Measurements from ENCODE around the gene DNER. TPM values are rescaled to one million over a fixed set of nuclear protein-coding genes. Genes with fewer than 3 reads are reported as not detected.

DNER gene
- total RNA-seq, 3 donors from 2014 or later, result 1.3 to 2.6 (median 1.6) TPM

DNA sequence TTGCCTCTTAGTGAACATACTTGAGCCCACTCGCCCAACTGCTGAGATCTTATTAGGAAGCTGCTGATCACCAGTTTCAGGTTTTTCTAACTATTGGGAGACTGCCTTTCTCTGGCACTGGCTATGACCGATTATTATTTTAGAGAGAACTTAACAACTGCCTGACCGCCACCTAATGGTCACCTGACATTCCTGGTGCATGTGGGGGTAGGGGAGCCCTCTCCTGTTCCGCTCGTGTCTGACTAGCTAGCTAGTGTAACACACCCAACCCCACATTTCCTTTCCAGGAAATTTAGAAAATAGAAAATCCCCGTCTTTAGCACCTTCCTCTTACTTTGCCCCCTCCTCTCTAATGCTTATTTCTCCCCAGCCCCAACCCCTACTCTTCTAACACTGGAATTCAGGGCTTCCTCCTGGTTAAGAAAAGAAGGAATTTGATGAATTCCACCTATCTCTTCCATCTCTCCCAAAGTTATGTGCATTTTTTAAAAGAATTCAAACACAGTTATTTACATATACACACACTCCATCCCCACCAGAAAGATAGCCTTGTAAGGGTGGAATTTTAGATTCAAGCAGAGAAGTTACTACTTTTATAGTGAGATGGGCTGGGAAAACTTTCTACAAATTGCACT lies 19.4 kb upstream of the DNER start:
- Histone ChIP-seq H3K27me3 (no peaks in the 10 kb centered on the region), H3K36me3 (no peaks in the 10 kb centered on the region), H3K4me3 (no peak overlapping the region), H3K9me3 (peaks cover 10 to 23% of the 10 kb centered on the region in 2 donors), H3K4me1 (no peaks in the 10 kb centered on the region), H3K27ac (no peak overlapping the region)
- TF ChIP-seq POLR2A (IDR thresholded peaks at IDR 0.05) (no peak), POLR2AphosphoS5 (IDR thresholded peaks at IDR 0.05) (no peak)
- TF ChIP-seq, protein P1, sequence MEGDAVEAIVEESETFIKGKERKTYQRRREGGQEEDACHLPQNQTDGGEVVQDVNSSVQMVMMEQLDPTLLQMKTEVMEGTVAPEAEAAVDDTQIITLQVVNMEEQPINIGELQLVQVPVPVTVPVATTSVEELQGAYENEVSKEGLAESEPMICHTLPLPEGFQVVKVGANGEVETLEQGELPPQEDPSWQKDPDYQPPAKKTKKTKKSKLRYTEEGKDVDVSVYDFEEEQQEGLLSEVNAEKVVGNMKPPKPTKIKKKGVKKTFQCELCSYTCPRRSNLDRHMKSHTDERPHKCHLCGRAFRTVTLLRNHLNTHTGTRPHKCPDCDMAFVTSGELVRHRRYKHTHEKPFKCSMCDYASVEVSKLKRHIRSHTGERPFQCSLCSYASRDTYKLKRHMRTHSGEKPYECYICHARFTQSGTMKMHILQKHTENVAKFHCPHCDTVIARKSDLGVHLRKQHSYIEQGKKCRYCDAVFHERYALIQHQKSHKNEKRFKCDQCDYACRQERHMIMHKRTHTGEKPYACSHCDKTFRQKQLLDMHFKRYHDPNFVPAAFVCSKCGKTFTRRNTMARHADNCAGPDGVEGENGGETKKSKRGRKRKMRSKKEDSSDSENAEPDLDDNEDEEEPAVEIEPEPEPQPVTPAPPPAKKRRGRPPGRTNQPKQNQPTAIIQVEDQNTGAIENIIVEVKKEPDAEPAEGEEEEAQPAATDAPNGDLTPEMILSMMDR (IDR thresholded peaks at IDR 0.05), result no peak
- intact Hi-C loops (cut with DNase I; ENCODE audit: low total_unique reads), result no loop called here
- no peak for DNase-seq (ENCODE audit: low spot score in 2 of 2)

DNA sequence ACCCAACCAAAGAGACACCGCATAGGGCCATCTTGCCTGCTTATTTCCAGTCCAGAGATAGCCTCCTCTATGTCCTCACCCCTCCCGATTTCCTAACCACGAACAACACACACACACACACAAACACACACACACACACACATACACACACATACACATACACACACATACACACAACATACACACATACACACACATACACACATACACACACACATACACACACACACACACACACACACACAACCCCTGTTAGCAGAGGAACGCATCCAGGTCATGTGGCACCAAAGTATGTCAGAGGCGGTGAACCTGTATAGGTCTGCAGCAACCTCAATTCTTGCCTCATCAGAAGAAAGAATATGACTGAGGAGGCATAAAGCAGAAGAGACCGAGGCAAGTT lies 18.5 kb upstream of the DNER start:
- H3K27ac ChIP-seq, result no peak overlapping the region
- no peaks in the 10 kb centered on the region for H3K4me1 ChIP-seq
- no peak for DNase-seq (ENCODE audit: low spot score in 2 of 2)
- intact Hi-C loops (cut with DNase I; ENCODE audit: low total_unique reads), result no loop called here
- no peaks in the 10 kb centered on the region for H3K27me3 ChIP-seq
- TF ChIP-seq POLR2AphosphoS5 (IDR thresholded peaks at IDR 0.05), result no peak
- TF ChIP-seq POLR2A (IDR thresholded peaks at IDR 0.05), result no peak
- TF ChIP-seq, protein P1 (IDR thresholded peaks at IDR 0.05), result no peak
- H3K36me3 ChIP-seq, result no peaks in the 10 kb centered on the region
- peaks cover 4 to 19% of the 10 kb centered on the region in 2 donors for H3K9me3 ChIP-seq
- H3K4me3 ChIP-seq, result no peak overlapping the region

DNA sequence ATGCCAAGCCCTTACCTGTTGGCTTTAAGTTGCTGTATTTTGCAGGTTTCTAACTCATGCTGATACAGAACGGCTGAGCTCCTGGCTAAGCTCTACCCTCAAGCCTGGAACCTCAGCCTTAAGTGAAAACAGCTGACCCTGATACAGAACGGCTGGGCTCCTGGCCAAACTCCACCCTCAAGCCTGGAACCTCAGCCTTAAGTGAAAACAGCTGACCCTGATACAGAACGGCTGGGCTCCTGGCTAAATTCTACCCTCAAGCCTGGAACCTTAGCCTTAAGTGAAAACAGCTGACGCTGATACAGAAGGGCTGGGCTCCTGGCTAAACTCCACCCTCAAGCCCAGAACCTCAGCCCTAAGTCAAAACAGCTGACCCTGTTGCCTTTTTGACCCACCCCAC lies 17.6 kb upstream of the DNER start:
- peaks cover 0 to 12% of the 10 kb centered on the region in 2 donors for H3K9me3 ChIP-seq
- intact Hi-C loops (cut with DNase I; ENCODE audit: low total_unique reads), result no loop called here

DNA sequence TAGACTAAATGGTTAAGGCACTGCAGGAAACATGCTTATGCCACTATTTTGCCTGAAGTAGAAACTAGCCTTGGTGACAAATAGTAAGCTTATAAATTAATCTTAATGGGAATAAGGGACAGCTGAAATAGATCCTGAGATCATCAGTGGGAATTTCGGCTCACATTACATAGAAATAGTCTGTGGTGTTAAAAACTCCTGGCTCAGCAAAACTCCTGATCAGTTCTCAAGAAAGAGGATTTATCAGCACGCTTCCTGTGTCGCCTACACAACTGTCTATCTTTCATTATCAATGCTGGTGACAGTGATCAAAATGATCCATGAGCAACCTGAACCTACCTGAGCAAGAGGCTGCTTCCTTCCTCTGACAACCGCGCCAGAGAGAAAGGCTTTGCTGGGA lies 17.0 kb upstream of the DNER start:
- Histone ChIP-seq H3K4me1 (no peaks in the 10 kb centered on the region), H3K27ac (no peak overlapping the region), H3K9me3 (peaks cover 0 to 7% of the 10 kb centered on the region in 2 donors), H3K4me3 (no peak overlapping the region), H3K27me3 (no peaks in the 10 kb centered on the region), H3K36me3 (no peaks in the 10 kb centered on the region)
- no peak for TF ChIP-seq POLR2AphosphoS5 (IDR thresholded peaks at IDR 0.05)
- TF ChIP-seq, protein P1 (IDR thresholded peaks at IDR 0.05), result no peak
- TF ChIP-seq POLR2A (IDR thresholded peaks at IDR 0.05), result no peak
- intact Hi-C loops (cut with DNase I; ENCODE audit: low total_unique reads), result no loop called here
- DNase-seq (ENCODE audit: low spot score in 2 of 2), result no peak

More for the DNA sequence above, 17.6 kb upstream of the DNER start:
- no peaks in the 10 kb centered on the region for H3K27me3 ChIP-seq
- TF ChIP-seq, protein P1 (IDR thresholded peaks at IDR 0.05), result no peak
- no peak for TF ChIP-seq POLR2A (IDR thresholded peaks at IDR 0.05)
- no peak for TF ChIP-seq POLR2AphosphoS5 (IDR thresholded peaks at IDR 0.05)
- no peak overlapping the region for H3K4me3 ChIP-seq
- H3K36me3 ChIP-seq, result no peaks in the 10 kb centered on the region
- DNase-seq (ENCODE audit: low spot score in 2 of 2), result no peak
- no peaks in the 10 kb centered on the region for H3K4me1 ChIP-seq
- no peak overlapping the region for H3K27ac ChIP-seq

DNA sequence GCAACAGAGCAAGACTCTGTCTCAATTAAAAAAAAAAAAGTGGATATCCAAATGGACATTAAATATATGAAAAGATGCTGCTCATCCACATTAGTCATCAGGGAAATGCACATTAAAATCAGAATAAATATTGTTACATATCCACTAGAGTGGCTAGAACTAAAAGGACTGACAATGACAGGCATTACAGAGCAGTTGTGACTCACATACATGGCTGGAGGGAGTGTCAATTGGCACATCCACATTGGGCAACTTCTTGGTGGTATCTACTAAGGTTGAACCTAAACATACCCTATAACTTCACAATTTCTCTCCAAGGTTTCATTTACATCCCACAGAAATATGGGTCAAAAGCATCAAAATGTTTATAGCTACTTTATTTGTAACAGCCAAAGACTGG lies 14.0 kb upstream of the DNER start:
- intact Hi-C loops (cut with DNase I; ENCODE audit: low total_unique reads), result no loop called here
- H3K36me3 ChIP-seq, result no peaks in the 10 kb centered on the region
- no peaks in the 10 kb centered on the region for H3K4me1 ChIP-seq
- H3K27ac ChIP-seq, result no peak overlapping the region
- no peaks in the 10 kb centered on the region for H3K27me3 ChIP-seq
- no peak overlapping the region for H3K4me3 ChIP-seq
- TF ChIP-seq POLR2A (IDR thresholded peaks at IDR 0.05), result no peak
- TF ChIP-seq, protein P1 (IDR thresholded peaks at IDR 0.05), result no peak
- TF ChIP-seq POLR2AphosphoS5 (IDR thresholded peaks at IDR 0.05), result no peak
- DNase-seq (ENCODE audit: low spot score in 2 of 2), result no peak
- no peaks in the 10 kb centered on the region for H3K9me3 ChIP-seq

All from breast epithelium (tissue), 4 donors.